ENCODE data around the gene ZNF100.

Gene ZNF100

GRCh38 chr19:21699197-21699596, 68.2 kb downstream of the ZNF100 start:
- DNase-seq: peak; percentile 5 to 39 (median 9)

GRCh38 chr19:21698215-21698614, 69.2 kb downstream of the ZNF100 start:
- DNase-seq: peak in 2 of 3 experiments; percentile 43 to 50

- DNase-seq: no peak
Observed at GRCh38 chr19:21697698-21698097, 69.7 kb downstream of the ZNF100 start.

- DNase-seq: no peak
Observed at GRCh38 chr19:21694171-21694906, 73.0 kb downstream of the ZNF100 start.

GRCh38 chr19:21693399-21693798, 74.0 kb downstream of the ZNF100 start:
- DNase-seq: no peak

GRCh38 chr19:21691661-21692060, 75.7 kb downstream of the ZNF100 start:
- DNase-seq: peak in 1 of 3 experiments; percentile 34

GRCh38 chr19:21688464-21688863, 78.9 kb downstream of the ZNF100 start:
- no peak for DNase-seq

GRCh38 chr19:21680671-21681070, 86.7 kb downstream of the ZNF100 start:
- no peak for DNase-seq

GRCh38 chr19:21680026-21680425, 87.4 kb downstream of the ZNF100 start:
- DNase-seq: no peak

- peak in 1 of 3 experiments; percentile 9 for DNase-seq
Observed at GRCh38 chr19:21677696-21678418, 89.5 kb downstream of the ZNF100 start.

GRCh38 chr19:21674454-21674853, 92.9 kb downstream of the ZNF100 start:
- DNase-seq: no peak

- DNase-seq: peak in 1 of 3 experiments; percentile 36
Observed at GRCh38 chr19:21673479-21673878, 93.9 kb downstream of the ZNF100 start.
